PC-9 (cell line): ENCODE results near the gene ITGAX. TPM values are rescaled to one million over a fixed set of nuclear protein-coding genes. Genes with fewer than 3 reads are reported as not detected.
A peak's percentile ranks its signal among the peaks of the same experiment; 100 is the strongest.

ENCODE experiments used
- BruUV-seq: library from RNA; stranded (reverse); fragments of 400-500 nt; replicated peaks from 2 replicates; lab custom pipeline; 2021; lab: Mats Ljungman, UMichigan
- CTCF ChIA-PET: fragments of 300-600 bp; sonication (Branson Sonifier 250); formaldehyde crosslinking; loops from one replicate; lab custom pipeline; 2022; ENCODE audit warnings: antibody characterized with exemption; lab: Charles Lee
- POLR2A ChIA-PET: fragments of 300-600 bp; sonication (Branson Sonifier 250); formaldehyde crosslinking; loops from one replicate; lab custom pipeline; 2022; ENCODE audit warnings: antibody characterized with exemption; ENCODE audit not compliant: unreplicated experiment; lab: Charles Lee
- DNase-seq, 2 experiments: peaks; one replicate each; pipeline versions ENCODE4 v3.0.0 to v3.0.0-alpha.2; 2015 to 2022; ENCODE audit warnings: mixed read lengths in 1 of 2
- H2AFZ ChIP-seq: fragments of 200-600 bp; sonication (generic); 2 replicates; pipeline ENCODE4 v1.8.1; 2017; ENCODE audit warnings: antibody characterized with exemption
- H3F3A ChIP-seq: fragments of 200-600 bp; sonication (generic); 2 replicates; pipeline ENCODE4 v1.8.1; 2017; ENCODE audit warnings: antibody characterized with exemption, mild to moderate bottlenecking, low read depth; ENCODE audit not compliant: insufficient read depth
- H3K27ac ChIP-seq: fragments of 200-600 bp; sonication (generic); 2 replicates; pipeline ENCODE4 v1.6.1; 2016; ENCODE audit warnings: mixed run types
- H3K27me3 ChIP-seq: fragments of 200-600 bp; sonication (generic); 2 replicates; pipeline ENCODE4 v1.6.1; 2016; ENCODE audit warnings: low read depth, mixed run types; ENCODE audit not compliant: insufficient read depth
- H3K36me3 ChIP-seq: fragments of 200-600 bp; sonication (generic); 2 replicates; pipeline ENCODE4 v1.6.1; 2016; ENCODE audit warnings: low read depth, mixed run types
- H3K4me1 ChIP-seq: fragments of 200-600 bp; sonication (generic); replicated peaks from 2 replicates; pipeline ENCODE4 v1.6.1; 2016; ENCODE audit warnings: mixed run types; ENCODE audit not compliant: insufficient read depth
- H3K4me2 ChIP-seq: fragments of 200-600 bp; sonication (generic); 2 replicates; pipeline ENCODE4 v1.6.1; 2017; ENCODE audit warnings: mixed run types
- H3K4me3 ChIP-seq: fragments of 200-600 bp; sonication (generic); 2 replicates; pipeline ENCODE4 v1.6.1; 2016; ENCODE audit warnings: mixed run types
- H3K79me2 ChIP-seq: fragments of 200-600 bp; sonication (generic); 2 replicates; pipeline ENCODE4 v1.6.1; 2017; ENCODE audit warnings: low read depth, mixed run types
- H3K9me2 ChIP-seq: fragments of 200-600 bp; sonication (generic); 2 replicates; pipeline ENCODE4 v1.8.1; 2017; ENCODE audit warnings: mild to moderate bottlenecking; ENCODE audit not compliant: insufficient read depth
- H3K9me3 ChIP-seq: fragments of 200-600 bp; sonication (generic); 2 replicates; pipeline ENCODE4 v1.8.1; 2016; ENCODE audit warnings: low read depth; ENCODE audit not compliant: insufficient read depth
- H4K20me1 ChIP-seq: fragments of 200-600 bp; sonication (generic); 2 replicates; pipeline ENCODE4 v1.8.1; 2017; ENCODE audit not compliant: insufficient read depth
- CTCF ChIP-seq: fragments of 200-600 bp; sonication (generic); conservative IDR thresholded peaks from 2 replicates; pipeline ENCODE4 v1.6.1; 2017; ENCODE audit warnings: mixed run types, antibody characterized with exemption, mild to moderate bottlenecking, moderate library complexity
- EZH2 ChIP-seq: fragments of 200-600 bp; sonication (generic); IDR thresholded peaks from 2 replicates; pipeline ENCODE4 v1.8.0; 2017; ENCODE audit warnings: antibody characterized with exemption, low read depth
- intact Hi-C: fragments of 100-400 bp; cut with micrococcal nuclease; formaldehyde crosslinking; loops from one replicate; pipeline ENCODE4 v1.10.0; 2022; ENCODE audit not compliant: unreplicated experiment
- total RNA-seq: library from RNA; stranded (reverse); gene quantifications from 2 replicates; pipeline ENCODE4 v1.2.3, GENCODE V29; 2021

The ITGAX gene
- total RNA-seq, 1 experiment from 2014 or later, result 1.1 TPM

- Histone ChIP-seq H3K27ac (no peak overlapping the region), H3K27me3 (peaks cover 19% of the 10 kb centered on the region), H3K79me2 (no peaks in the 10 kb centered on the region), H2AFZ (no peak overlapping the region), H4K20me1 (no peaks in the 10 kb centered on the region), H3K9me3 (no peaks in the 10 kb centered on the region), H3F3A (no peaks in the 10 kb centered on the region), H3K36me3 (no peaks in the 10 kb centered on the region), H3K4me2 (no peak overlapping the region), H3K4me1 (no peaks in the 10 kb centered on the region), H3K4me3 (no peak overlapping the region), H3K9me2 (no peaks in the 10 kb centered on the region)
- no TSS peak for BruUV-seq
- peak in 1 of 2 experiments; percentile 47 for DNase-seq
- intact Hi-C loops, result no loop called here
- POLR2A ChIA-PET, result interaction anchor here (0.7 kb wide), 1 partner anchor 1425 kb away, joined by 3 read pairs; no protein-coding TSS in a partner anchor
- CTCF ChIA-PET, result interaction anchor here (0.6 kb wide), 1 partner anchor 449 kb away, joined by 4 read pairs; no protein-coding TSS in a partner anchor
- TF ChIP-seq EZH2 (no peak), CTCF (no peak)
These were observed 73.8 kb downstream of the ITGAX start for GRCh38 chr16:31428638-31429247.

GRCh38 chr16:31429314-31429713, 74.3 kb downstream of the ITGAX start:
- intact Hi-C loops, result no loop called here
- no peaks in the 10 kb centered on the region for H3K79me2 ChIP-seq

GRCh38 chr16:31429796-31430195, 74.8 kb downstream of the ITGAX start:
- Histone ChIP-seq H3K36me3 (no peaks in the 10 kb centered on the region), H3K27me3 (peaks cover 8% of the 10 kb centered on the region), H3K4me3 (no peak overlapping the region), H2AFZ (no peak overlapping the region), H4K20me1 (no peaks in the 10 kb centered on the region), H3K4me1 (no peaks in the 10 kb centered on the region), H3K9me3 (no peaks in the 10 kb centered on the region), H3K79me2 (no peaks in the 10 kb centered on the region), H3K9me2 (no peaks in the 10 kb centered on the region), H3K4me2 (no peak overlapping the region), H3F3A (no peaks in the 10 kb centered on the region), H3K27ac (no peak overlapping the region)
- no peak for TF ChIP-seq CTCF
- TF ChIP-seq EZH2, result no peak
- intact Hi-C loops, result no loop called here
- POLR2A ChIA-PET, result no interaction called here
- no TSS peak for BruUV-seq
- DNase-seq, result no peak
- CTCF ChIA-PET, result interaction anchor here (0.6 kb wide), 1 partner anchor 477 kb away, joined by 3 read pairs; no protein-coding TSS in a partner anchor

More at GRCh38 chr16:31429314-31429713, 74.3 kb downstream of the ITGAX start:
- Histone ChIP-seq H3K4me3 (no peak overlapping the region), H3K36me3 (no peaks in the 10 kb centered on the region), H4K20me1 (no peaks in the 10 kb centered on the region), H3K27me3 (peaks cover 13% of the 10 kb centered on the region), H3K9me2 (no peaks in the 10 kb centered on the region), H3F3A (no peaks in the 10 kb centered on the region), H3K4me1 (no peaks in the 10 kb centered on the region), H3K27ac (no peak overlapping the region), H3K4me2 (no peak overlapping the region), H3K9me3 (no peaks in the 10 kb centered on the region), H2AFZ (no peak overlapping the region)
- TF ChIP-seq CTCF (no peak), EZH2 (no peak)
- ChIA-PET CTCF (interaction anchor here (0.6 kb wide), 2 partner anchors 448 to 476 kb away, joined by 3 to 4 read pairs; no protein-coding TSS in a partner anchor), POLR2A (no interaction called here)
- no peak for DNase-seq
- BruUV-seq, result no TSS peak
